ENCODE results near the gene MAP3K4. TPM values are rescaled to one million over a fixed set of nuclear protein-coding genes. Genes with fewer than 3 reads are reported as not detected.

The MAP3K4 gene
- total and polyA plus RNA-seq, 8 donors: 7.3 to 598 (median 19.4) TPM

DNA sequence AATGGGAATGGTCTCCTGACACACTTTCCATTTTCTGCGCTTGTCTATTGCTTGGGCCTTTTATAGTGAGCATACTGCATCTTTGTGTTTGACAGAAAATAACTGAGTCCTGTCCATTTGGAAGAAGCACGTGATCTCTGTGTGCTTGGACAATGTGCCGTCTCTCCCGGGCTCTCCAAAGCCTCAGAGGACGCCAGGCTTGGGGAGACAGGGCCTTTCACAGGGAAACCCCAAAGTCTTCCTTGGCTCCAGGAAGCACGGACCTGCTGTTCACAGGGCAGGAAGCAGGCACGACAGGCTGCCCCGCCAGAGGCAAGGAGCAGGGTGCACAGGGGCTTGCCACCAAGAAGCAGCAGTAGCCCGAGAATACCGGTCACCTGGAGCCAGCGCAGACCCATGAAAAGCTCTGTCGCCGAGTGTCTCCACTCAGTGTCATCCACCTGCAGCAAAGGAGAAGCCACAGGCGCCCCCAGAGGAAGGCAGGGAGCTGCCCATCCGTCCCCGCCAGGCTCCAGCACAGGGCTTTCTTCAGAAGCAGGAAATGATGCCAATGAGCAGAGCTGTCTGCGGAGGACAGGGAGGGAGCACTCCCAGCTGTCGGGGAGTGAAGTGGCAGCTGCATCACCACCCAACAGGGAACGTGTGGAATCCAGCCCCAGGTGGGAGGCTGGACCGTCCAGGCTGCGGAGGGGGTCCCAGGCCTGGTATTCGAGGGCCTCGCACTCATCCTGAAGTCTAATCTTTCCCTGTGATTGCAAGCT is 147.2 kb downstream of the MAP3K4 start:
- intact Hi-C loops (cut with DNase I; ENCODE audit: low total_unique reads): no loop called here
- 90 to 95% (median 91%) methylated on average over 22 to 23 of the region's 23 CpGs for WGBS, 5 donors
- no peaks in the 10 kb centered on the region for H3K27me3 ChIP-seq
- H3K9me3 ChIP-seq: no peaks in the 10 kb centered on the region
- TF ChIP-seq, protein P1, sequence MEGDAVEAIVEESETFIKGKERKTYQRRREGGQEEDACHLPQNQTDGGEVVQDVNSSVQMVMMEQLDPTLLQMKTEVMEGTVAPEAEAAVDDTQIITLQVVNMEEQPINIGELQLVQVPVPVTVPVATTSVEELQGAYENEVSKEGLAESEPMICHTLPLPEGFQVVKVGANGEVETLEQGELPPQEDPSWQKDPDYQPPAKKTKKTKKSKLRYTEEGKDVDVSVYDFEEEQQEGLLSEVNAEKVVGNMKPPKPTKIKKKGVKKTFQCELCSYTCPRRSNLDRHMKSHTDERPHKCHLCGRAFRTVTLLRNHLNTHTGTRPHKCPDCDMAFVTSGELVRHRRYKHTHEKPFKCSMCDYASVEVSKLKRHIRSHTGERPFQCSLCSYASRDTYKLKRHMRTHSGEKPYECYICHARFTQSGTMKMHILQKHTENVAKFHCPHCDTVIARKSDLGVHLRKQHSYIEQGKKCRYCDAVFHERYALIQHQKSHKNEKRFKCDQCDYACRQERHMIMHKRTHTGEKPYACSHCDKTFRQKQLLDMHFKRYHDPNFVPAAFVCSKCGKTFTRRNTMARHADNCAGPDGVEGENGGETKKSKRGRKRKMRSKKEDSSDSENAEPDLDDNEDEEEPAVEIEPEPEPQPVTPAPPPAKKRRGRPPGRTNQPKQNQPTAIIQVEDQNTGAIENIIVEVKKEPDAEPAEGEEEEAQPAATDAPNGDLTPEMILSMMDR (IDR thresholded peaks at IDR 0.05): no peak
- no peak for TF ChIP-seq POLR2A (IDR thresholded peaks at IDR 0.05)
- TF ChIP-seq POLR2AphosphoS5 (IDR thresholded peaks at IDR 0.05): no peak
- TF ChIP-seq EP300 (IDR thresholded peaks at IDR 0.05): no peak
- H3K4me3 ChIP-seq: no peak overlapping the region
- peaks cover 0 to 52% (median 29%) of the 10 kb centered on the region in 4 donors for H3K36me3 ChIP-seq
- peaks cover 0 to 13% (median 0%) of the 10 kb centered on the region in 4 donors for H3K4me1 ChIP-seq
- no peak overlapping the region for H3K27ac ChIP-seq
- no peak for DNase-seq

DNA sequence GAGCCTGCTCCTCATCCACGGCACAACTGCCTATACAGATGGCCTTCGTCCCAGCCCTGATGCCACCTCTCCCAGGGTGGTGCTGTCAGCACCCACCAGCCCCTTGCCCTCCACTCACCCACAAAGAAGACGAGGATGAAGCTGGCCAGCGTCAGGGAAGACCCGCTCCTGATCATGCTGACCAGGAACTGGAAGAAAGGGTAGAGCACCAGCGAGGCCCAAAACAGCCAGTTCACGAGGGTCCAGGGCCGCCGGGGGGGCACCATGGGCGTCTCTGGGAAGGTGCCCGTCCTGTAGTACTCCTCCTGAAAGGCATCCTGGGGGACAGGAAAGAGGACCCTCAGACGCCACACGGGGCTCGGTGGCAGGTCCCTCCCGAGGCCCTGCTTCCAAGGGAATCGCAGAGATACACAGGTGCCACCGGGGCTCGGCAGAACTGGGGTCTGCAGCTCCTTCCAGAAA is 147.8 kb downstream of the MAP3K4 start:
- no peak for DNase-seq
- Histone ChIP-seq H3K9me3 (no peaks in the 10 kb centered on the region), H3K36me3 (peaks cover 0 to 46% (median 29%) of the 10 kb centered on the region in 4 donors), H3K4me1 (peaks cover 0 to 13% (median 0%) of the 10 kb centered on the region in 4 donors), H3K27ac (no peak overlapping the region), H3K4me3 (no peak overlapping the region), H3K27me3 (no peaks in the 10 kb centered on the region)
- intact Hi-C loops (cut with DNase I; ENCODE audit: low total_unique reads): no loop called here
- 90 to 95% (median 94%) methylated on average over 6 to 18 of the region's 18 CpGs for WGBS, 5 donors
- TF ChIP-seq, protein P1 (IDR thresholded peaks at IDR 0.05): no peak
- no peak for TF ChIP-seq POLR2A (IDR thresholded peaks at IDR 0.05)
- no peak for TF ChIP-seq POLR2AphosphoS5 (IDR thresholded peaks at IDR 0.05)
- no peak for TF ChIP-seq EP300 (IDR thresholded peaks at IDR 0.05)

DNA sequence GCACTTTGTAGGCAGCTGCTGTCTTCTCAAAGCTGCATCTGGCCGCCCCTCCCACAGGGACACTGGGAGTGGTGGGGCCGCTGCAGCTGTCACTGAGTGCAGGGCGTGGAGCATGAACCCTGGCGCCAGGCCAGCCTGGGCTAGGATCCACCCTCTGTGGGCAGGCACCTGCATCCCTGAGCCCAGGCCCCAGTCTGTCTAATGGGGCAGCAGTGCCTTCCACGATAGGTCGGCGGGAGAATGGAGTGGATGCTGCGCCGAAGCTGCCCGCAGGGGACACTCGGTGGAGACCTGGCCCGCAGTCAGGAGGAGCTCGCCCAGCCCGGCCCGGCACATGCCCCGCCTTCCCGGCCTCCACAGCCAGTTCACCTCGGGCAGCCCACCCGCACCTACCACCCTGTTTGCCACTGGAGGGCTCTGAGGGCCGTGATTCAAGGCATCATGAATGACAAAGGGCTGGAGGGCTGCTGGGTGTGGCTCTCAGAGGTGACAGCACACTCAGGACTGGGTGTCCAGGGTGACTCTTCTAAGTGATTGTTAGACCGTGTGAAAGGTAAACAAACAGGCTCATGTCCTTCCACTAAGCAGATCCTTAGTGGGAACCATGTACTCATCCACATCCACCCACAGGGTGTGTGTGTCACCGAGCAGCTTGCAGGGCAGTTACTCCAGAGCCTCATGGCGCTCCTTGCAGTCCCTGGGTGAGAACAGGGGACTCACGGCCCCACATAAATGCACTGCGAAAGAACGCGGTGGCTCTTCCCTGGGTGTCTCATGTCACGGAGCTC is 148.4 kb downstream of the MAP3K4 start:
- H3K9me3 ChIP-seq: no peaks in the 10 kb centered on the region
- peak in 1 of 2 donors; percentile 53 for DNase-seq
- TF ChIP-seq, protein P1 (IDR thresholded peaks at IDR 0.05): peak in 1 of 7 experiments; percentile 54
- TF ChIP-seq POLR2AphosphoS5 (IDR thresholded peaks at IDR 0.05): no peak
- TF ChIP-seq POLR2A (IDR thresholded peaks at IDR 0.05): no peak
- TF ChIP-seq EP300 (IDR thresholded peaks at IDR 0.05): no peak
- H3K36me3 ChIP-seq: peaks cover 0 to 41% (median 29%) of the 10 kb centered on the region in 4 donors
- H3K27me3 ChIP-seq: no peaks in the 10 kb centered on the region
- no peak overlapping the region for H3K27ac ChIP-seq
- WGBS, 5 donors: 86 to 88% (median 87%) methylated on average over 19 to 28 of the region's 28 CpGs
- no peak overlapping the region for H3K4me3 ChIP-seq
- peaks cover 0 to 13% (median 0%) of the 10 kb centered on the region in 4 donors for H3K4me1 ChIP-seq
- intact Hi-C loops (cut with DNase I; ENCODE audit: low total_unique reads): no loop called here

DNA sequence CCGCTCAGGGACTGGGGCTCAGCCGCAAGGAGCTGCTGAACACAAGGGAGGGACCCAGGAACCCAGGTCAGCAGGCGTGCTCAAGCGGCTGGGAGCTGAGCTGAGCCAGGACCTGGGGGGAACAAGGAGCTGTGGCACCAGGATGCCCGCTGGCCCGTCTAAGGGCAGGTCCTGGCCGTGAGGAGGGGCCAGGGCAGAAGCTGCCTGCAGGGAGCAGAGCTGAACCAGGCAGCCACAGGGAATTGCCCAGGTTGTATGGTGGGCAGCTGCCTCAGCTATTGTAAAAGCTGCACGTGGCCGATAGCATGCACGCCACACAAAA is 148.9 kb downstream of the MAP3K4 start:
- H3K27ac ChIP-seq: no peak overlapping the region
- H3K27me3 ChIP-seq: no peaks in the 10 kb centered on the region
- no peak overlapping the region for H3K4me3 ChIP-seq
- intact Hi-C loops (cut with DNase I; ENCODE audit: low total_unique reads): no loop called here
- H3K9me3 ChIP-seq: no peaks in the 10 kb centered on the region
- no peak for TF ChIP-seq POLR2A (IDR thresholded peaks at IDR 0.05)
- DNase-seq: no peak
- WGBS, 5 donors: 89 to 96% (median 92%) methylated on average over 7 to 10 of the region's 10 CpGs
- peaks cover 0 to 13% (median 0%) of the 10 kb centered on the region in 4 donors for H3K4me1 ChIP-seq
- H3K36me3 ChIP-seq: peaks cover 0 to 37% (median 26%) of the 10 kb centered on the region in 4 donors

All from stomach (tissue), 9 donors.